22Rv1 (cell line): ENCODE results near the gene EDN2.
A peak's percentile ranks its signal among the peaks of the same experiment; 100 is the strongest.

Source experiments
- H3K27ac ChIP-seq: fragments of 450-650 bp; 2 replicates; pipeline ENCODE4 v1.5.1; 2017
- ZFX ChIP-seq: fragments of 450-650 bp; IDR thresholded peaks from 2 replicates; pipeline ENCODE4 v1.6.1; 2017; ENCODE audit warnings: antibody characterized with exemption, borderline replicate concordance
- TF ChIP-seq, protein P1 (sequence below): fragments of 450-650 bp; IDR thresholded peaks from 2 replicates; pipeline ENCODE4 v1.5.1; 2017; ENCODE audit warnings: mild to moderate bottlenecking

The EDN2 gene

DNA sequence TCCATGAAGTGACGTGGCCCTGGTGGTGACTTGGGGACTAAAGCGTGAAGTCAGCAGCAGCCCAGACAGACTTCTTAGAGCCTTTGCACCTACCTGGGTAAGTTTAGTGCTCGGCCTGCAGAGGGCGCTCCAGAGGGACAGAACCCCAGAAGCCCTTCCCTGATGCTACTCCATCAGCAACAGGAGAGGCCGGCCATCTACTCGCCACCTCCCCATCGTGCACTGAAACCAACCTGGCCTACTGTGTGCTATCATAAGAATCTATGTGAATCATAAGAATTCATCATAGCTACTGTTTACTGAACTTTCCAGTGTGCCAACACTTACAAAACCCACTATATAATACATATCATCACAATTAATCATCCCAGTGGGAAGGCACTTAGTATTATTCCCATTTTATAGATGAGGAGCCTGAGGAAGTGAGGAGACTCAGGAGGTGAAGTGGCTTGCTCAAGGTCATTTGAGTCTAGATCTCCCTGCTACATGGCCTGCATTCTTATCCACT, 7.9 kb upstream of the EDN2 start:
- H3K27ac ChIP-seq: no peak overlapping the region
- TF ChIP-seq, protein P1, sequence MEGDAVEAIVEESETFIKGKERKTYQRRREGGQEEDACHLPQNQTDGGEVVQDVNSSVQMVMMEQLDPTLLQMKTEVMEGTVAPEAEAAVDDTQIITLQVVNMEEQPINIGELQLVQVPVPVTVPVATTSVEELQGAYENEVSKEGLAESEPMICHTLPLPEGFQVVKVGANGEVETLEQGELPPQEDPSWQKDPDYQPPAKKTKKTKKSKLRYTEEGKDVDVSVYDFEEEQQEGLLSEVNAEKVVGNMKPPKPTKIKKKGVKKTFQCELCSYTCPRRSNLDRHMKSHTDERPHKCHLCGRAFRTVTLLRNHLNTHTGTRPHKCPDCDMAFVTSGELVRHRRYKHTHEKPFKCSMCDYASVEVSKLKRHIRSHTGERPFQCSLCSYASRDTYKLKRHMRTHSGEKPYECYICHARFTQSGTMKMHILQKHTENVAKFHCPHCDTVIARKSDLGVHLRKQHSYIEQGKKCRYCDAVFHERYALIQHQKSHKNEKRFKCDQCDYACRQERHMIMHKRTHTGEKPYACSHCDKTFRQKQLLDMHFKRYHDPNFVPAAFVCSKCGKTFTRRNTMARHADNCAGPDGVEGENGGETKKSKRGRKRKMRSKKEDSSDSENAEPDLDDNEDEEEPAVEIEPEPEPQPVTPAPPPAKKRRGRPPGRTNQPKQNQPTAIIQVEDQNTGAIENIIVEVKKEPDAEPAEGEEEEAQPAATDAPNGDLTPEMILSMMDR: peak; percentile 88
- no peak for TF ChIP-seq ZFX

DNA sequence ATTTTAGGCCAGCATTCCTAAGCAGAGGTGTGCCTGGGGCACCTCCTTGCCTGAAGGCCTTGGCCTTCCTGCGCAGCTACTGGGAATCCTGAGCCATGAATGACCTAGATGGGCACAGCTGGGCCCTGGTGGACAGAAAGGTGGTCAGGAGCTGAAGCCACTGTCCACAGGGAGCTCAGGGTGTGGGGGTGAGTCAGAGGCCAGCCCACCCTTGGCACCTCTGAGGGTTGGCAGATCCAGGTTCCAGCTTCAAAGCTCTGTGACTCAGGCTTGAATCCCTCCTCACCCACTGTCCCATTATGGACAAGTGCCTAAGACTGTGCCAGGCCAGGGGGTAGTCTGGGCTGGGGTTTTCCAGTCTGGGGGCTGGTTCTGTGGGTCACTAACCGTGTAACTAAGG, 6.4 kb upstream of the EDN2 start:
- TF ChIP-seq, protein P1: no peak
- no peak for TF ChIP-seq ZFX

DNA sequence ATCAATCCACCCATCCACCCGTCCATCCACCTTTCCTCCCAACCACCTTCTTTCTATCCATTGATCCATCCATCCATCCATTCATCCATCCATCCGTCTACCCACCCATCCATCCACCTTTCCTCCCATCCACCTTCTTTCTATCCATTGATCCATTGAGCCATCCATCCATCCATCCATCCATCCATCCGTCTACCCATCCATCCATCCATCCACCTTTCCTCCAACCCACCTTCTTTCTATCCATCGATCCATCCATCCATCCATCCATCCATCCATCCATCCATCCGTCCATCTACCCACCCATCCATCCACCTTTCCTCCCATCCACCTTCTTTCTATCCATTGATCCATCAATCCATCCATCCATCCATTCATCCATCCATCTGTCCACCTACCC, 5.1 kb upstream of the EDN2 start:
- no peak overlapping the region for H3K27ac ChIP-seq
- TF ChIP-seq, protein P1: no peak
- TF ChIP-seq ZFX: no peak

More for the DNA sequence above, 6.4 kb upstream of the EDN2 start:
- no peak overlapping the region for H3K27ac ChIP-seq

DNA sequence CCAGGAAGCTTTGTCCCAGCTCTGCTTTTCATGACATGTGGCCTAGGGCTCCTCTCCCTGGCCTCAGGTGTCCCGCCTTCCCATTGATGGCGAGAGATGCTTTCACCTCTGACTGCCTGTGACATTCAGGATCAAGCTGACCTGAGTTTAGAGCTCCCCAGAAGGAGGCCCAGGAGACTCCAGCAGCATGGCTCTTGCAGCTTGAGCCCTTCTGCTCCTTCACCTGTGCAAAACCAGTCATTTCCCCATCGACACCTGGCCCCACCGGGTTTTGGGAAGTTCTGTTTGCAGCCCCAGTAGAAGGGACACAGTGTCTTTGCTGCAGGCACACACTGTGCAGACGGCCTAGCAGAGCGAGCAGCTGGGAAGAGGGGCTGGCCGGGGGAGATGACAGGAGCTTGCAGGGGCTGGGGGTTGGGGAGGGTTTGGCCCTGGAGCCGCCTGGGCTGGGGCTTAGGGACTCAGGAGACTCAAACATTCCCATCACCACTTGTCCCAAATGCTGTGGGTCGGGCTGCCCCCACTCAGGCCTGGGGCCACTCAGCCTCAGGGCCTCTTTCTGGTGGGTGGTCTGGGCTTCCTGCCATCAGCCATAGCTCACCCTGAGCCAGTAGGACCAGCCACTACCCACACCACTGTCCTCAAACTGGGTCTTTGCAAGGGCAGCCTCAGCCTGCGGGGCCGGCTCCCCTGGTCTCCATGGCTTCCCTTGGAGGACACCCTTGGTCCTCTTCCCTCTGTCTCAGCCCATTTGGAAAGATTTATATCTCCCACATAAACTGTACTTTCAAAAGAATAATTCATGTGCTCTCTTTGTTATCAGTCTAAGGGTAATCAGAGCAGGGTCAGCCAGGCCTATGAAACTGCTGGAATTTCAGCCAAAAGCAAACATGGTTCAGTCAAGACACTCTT, 3.8 kb upstream of the EDN2 start:
- no peak overlapping the region for H3K27ac ChIP-seq
- TF ChIP-seq, protein P1: no peak
- TF ChIP-seq ZFX: no peak

DNA sequence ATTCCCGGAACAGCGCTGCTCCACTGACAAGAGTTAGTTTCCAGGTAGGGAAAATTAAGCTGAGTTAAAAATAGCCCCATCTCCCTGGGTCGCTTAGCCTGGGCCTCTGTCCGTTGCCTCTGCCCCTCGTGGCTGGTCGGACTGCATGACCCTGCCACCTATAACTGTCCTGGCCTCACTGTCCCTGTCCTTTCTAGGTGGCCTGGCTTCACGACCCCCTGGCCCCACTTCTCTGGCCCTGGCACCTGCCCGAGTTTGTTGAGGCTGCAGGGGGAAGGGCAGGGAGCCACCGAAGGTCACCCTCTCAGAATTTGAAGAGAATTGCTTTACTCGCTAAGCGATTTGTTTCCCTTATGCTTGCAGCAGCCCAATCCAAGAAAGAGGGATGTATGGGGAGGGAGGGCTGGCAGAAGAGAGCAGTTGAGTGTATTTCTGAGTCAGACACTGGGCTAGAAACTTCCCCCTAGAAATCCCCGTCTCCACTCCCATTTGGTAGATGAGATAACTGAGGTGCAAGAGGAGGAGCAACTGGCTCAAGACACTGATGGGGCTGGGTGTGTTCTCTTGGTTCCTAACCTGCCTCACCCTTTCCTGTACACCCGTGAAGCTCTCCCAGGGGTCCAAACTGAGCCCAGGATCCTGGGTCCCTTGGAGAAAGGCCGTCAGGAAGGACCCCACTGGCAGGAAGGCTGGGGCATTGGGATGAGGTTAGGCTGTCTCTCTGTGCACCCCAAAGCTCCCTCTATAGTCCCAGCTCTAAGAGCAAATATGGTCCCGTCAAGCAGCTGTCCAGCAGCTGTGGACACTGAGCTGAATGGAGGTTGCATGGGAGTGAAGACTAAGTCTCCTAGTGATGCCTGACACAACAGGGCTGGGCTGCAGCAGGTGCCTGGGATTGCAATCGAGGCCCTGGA, 2.9 kb upstream of the EDN2 start:
- H3K27ac ChIP-seq: no peak overlapping the region
- TF ChIP-seq, protein P1: no peak
- TF ChIP-seq ZFX: no peak

DNA sequence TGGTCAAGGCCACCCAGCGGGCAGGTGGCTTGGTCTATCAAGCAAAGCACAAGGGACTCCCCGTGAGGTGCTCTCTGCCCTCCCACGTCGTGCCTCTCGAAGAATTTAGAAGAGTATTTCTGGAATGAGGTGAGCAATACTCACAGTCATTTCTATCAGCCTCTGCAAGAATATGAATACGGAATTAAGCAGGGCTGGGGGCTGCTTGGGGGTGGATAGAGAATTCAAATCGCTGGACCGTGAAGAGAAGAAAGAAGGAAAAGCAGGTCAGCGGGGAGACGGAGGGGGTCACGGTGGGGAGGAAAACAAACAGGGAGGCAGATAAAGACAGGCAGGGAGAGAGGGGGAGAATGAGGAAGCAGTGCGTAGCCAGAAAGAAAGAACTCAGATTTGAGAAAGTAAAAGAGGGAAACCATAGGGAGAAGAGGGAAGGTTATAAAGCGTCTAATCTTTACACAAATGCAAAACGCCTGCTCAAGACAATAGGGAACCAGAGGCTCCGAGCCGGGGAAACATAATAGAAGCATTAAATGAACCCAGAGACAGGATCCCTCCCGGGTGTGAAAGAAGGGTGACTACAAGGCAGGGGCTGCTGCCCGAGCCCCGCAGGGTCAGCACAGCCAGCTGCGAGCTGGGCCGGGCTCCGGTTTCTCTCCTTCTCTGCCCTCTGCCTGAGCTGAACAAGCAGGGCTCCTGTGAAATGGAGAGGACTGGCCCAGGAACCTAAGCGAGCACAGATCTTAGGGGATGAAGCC, 2.1 kb upstream of the EDN2 start:
- TF ChIP-seq, protein P1: no peak
- no peak for TF ChIP-seq ZFX
- H3K27ac ChIP-seq: no peak overlapping the region
